Psoas muscle (tissue), 8 donors: Measurements from ENCODE around the gene CD200R1L. TPM values are rescaled to one million over a fixed set of nuclear protein-coding genes. Genes with fewer than 3 reads are reported as not detected.

ENCODE experiments used
- ATAC-seq, 4 donors: fragments of 200-7000 bp; cut with Tn5 transposase; one replicate each; pipeline ENCODE4 v1.9.1; 2020; ENCODE audit warnings: moderate library complexity in 3 of 4, mild to moderate bottlenecking in 2 of 4
- DNase-seq, 2 donors: peaks; one replicate each; pipeline ENCODE4 v3.0.0-alpha.2; 2020
- H3K27ac ChIP-seq: fragments of 200-600 bp; one replicate; pipeline ENCODE4 v1.8.0; 2022
- H3K27me3 ChIP-seq, 3 donors: fragments of 200-600 bp in 1 of 3; one replicate each; pipeline versions ENCODE4 v1.6.1 to v1.8.0; 2013 to 2022; ENCODE audit warnings: low read length in 2 of 3, mild to moderate bottlenecking in 2 of 3, moderate library complexity in 1 of 3; ENCODE audit not compliant: insufficient read depth in 3 of 3
- H3K36me3 ChIP-seq, 2 donors: fragments of 200-600 bp in 1 of 2; one replicate each; pipeline versions ENCODE4 v1.6.1 to v1.8.0; 2013 to 2022; ENCODE audit warnings: low read depth in 1 of 2, mild to moderate bottlenecking in 1 of 2, moderate library complexity in 1 of 2; ENCODE audit not compliant: insufficient read depth in 1 of 2
- H3K4me1 ChIP-seq: fragments of 200-600 bp; one replicate; pipeline ENCODE4 v1.8.0; 2022
- H3K4me3 ChIP-seq: fragments of 200-600 bp; one replicate; pipeline ENCODE4 v1.8.0; 2022; ENCODE audit warnings: mild to moderate bottlenecking
- H3K9me3 ChIP-seq: fragments of 200-600 bp; one replicate; pipeline ENCODE4 v1.8.0; 2022
- WGBS, 3 donors: extraction: QIAGEN DNeasy Blood & Tissue Kit; methylation state at CpG; one replicate each; pipeline versions ENCODE4 v1.1.6 to v1.1.7; 2013; 5-methylcytosine and 5-hydroxymethylcytosine counted together
- intact Hi-C, 2 donors: fragments of 100-400 bp; cut with DNase I; formaldehyde crosslinking; loops; one replicate each; pipeline versions ENCODE4 v1.11.0 to v1.14.2; 2022
- polyA plus RNA-seq, 3 donors: library from polyadenylated mRNA; stranded (reverse); fragments of 200-250 nt; gene quantifications; one replicate each; pipeline ENCODE4 v1.2.3, GENCODE V29; 2013
- total RNA-seq, 4 donors: library from RNA; stranded (reverse); fragmentation: NEBNext Ultra II Directional in 2 of 4; extraction: Animal tissue kit (Norgen Biotek cat#: 25700) in 2 of 4; gene quantifications; one replicate each; pipeline versions ENCODE4 v1.2.1 to v1.2.4, GENCODE V29; 2021 to 2023
- TF ChIP-seq, protein P1 (sequence below): fragments of 200-600 bp; IDR thresholded peaks from one replicate; pipeline ENCODE4 v1.8.0; 2022; ENCODE audit warnings: antibody characterized with exemption
- donor health status: healthy with polysubstance abuse.
- donor health status: DM: no; HTN: no; CAD: no; lungs with moderate emphysema.
- donor health status: Bipolar disorder and iron deficiency.
- donor health status: healthy.
- donor health status: DM: yes; HTN: yes; CAD: no.
- donor health status: DM: no; HTN: no; CAD: no.
- donor health status: DM: no; HTN: no; CAD: no.
- donor health status: DM: yes; HTN: yes; CAD: no.

CD200R1L gene
- total and polyA plus RNA-seq, 7 donors: not detected

DNA sequence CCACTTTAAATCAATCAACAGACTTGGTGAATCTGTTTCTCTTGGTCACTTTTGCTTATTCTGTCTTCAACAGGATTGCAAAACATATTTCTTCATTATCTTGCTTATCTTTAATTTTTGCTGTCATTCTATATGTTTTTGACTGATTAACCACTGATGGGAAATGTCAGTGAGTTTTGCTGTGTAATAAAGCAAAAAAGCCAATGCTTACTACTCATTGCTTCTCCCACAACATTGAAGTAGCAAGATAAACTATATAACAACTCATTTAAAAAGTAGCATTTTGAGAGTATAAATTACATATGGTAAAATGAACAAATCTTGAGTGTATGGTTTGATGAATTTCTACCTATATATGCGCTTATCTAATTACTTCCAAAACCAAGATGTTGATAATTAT is 892 bp downstream of the CD200R1L start:
- Histone ChIP-seq H3K4me3 (no peak overlapping the region), H3K36me3 (no peaks in the 10 kb centered on the region), H3K9me3 (no peaks in the 10 kb centered on the region), H3K4me1 (no peaks in the 10 kb centered on the region), H3K27ac (no peak overlapping the region), H3K27me3 (no peaks in the 10 kb centered on the region)
- WGBS, 3 donors: 86 to 91% (median 91%) methylated on average over 1 of the region's 1 CpG
- intact Hi-C loops: no loop called here
- DNase-seq (no peak), ATAC-seq (no peak)
- TF ChIP-seq, protein P1, sequence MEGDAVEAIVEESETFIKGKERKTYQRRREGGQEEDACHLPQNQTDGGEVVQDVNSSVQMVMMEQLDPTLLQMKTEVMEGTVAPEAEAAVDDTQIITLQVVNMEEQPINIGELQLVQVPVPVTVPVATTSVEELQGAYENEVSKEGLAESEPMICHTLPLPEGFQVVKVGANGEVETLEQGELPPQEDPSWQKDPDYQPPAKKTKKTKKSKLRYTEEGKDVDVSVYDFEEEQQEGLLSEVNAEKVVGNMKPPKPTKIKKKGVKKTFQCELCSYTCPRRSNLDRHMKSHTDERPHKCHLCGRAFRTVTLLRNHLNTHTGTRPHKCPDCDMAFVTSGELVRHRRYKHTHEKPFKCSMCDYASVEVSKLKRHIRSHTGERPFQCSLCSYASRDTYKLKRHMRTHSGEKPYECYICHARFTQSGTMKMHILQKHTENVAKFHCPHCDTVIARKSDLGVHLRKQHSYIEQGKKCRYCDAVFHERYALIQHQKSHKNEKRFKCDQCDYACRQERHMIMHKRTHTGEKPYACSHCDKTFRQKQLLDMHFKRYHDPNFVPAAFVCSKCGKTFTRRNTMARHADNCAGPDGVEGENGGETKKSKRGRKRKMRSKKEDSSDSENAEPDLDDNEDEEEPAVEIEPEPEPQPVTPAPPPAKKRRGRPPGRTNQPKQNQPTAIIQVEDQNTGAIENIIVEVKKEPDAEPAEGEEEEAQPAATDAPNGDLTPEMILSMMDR: no peak

DNA sequence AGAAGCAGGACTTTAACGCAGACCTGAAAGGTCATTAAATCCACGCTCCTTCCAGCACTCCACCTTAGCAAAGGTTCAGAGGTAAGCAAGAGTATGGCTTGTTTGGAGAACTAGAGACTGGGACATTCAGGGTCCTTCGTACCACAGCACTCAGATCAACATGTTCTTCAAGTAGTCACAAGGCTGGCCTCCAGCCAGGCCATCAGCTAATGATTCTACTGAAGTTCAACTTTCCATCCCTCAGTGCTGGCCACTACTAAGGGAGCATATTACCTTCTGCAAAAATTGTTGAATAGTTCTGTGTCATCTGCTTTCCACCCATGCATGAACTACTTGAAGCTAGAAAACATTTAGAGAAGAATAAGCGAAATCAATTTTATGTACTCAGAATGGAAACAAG is 17.6 kb downstream of the CD200R1L start:
- WGBS, 3 donors: 80 to 88% (median 88%) methylated on average over 4 of the region's 4 CpGs

DNA sequence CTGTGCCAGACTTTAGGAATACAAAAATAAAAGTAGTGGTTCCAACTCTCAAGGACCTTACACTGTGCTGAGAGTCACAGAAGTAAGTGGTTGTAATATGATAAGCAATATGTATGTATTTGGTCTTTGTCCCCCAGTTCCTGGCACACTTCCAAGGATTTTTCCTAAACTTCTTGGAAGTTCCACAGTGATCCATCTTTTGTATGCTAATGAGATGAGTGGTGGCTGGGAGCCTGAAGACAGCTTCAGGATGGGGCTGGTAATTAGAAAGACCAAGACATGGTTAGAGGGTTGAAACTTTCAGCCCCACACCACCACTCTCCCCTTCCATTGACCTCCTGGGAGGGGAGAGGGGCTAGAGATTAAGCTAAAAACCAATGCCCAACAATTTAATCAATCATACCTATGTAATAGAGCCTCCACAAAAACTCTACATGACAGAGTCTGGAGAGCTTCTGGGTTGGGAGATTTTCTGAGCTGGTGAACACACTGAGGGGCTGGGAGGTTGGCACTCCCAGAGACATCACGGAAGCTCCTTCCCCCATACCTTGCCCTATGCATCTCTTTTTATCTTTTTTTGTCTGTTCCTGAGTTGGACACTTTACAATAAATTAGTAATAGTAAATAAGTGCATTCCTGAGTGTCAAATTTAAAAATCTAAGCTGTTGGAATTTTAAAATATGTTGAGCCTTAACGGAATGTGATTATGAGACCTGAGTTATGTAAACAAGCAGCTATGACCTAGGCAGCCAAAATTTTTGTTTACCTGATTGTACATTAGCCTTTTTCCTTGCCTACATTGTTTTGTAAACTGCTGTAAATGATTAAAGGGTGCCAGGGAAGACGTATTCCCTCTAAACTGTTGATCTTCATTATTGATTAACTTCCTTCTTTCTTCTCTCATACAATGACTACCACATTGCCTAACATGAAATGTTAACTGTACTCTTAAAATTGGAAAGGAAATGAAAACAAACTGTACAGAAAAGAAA is 24.3 kb downstream of the CD200R1L start:
- intact Hi-C loops: no loop called here
- 72 to 79% (median 75%) methylated on average over 3 of the region's 3 CpGs for WGBS, 3 donors
- Histone ChIP-seq H3K9me3 (no peaks in the 10 kb centered on the region), H3K36me3 (no peaks in the 10 kb centered on the region), H3K27ac (no peak overlapping the region), H3K4me3 (no peak overlapping the region), H3K4me1 (no peaks in the 10 kb centered on the region), H3K27me3 (no peaks in the 10 kb centered on the region)
- ATAC-seq (no peak), DNase-seq (no peak)
- TF ChIP-seq, protein P1: no peak

More for the DNA sequence above, 17.6 kb downstream of the CD200R1L start:
- TF ChIP-seq, protein P1: no peak
- no peak overlapping the region for H3K4me3 ChIP-seq
- DNase-seq (no peak), ATAC-seq (no peak)
- intact Hi-C loops: no loop called here
- no peaks in the 10 kb centered on the region for H3K9me3 ChIP-seq
- H3K27me3 ChIP-seq: no peaks in the 10 kb centered on the region
- no peak overlapping the region for H3K27ac ChIP-seq
- no peaks in the 10 kb centered on the region for H3K4me1 ChIP-seq
- no peaks in the 10 kb centered on the region for H3K36me3 ChIP-seq

DNA sequence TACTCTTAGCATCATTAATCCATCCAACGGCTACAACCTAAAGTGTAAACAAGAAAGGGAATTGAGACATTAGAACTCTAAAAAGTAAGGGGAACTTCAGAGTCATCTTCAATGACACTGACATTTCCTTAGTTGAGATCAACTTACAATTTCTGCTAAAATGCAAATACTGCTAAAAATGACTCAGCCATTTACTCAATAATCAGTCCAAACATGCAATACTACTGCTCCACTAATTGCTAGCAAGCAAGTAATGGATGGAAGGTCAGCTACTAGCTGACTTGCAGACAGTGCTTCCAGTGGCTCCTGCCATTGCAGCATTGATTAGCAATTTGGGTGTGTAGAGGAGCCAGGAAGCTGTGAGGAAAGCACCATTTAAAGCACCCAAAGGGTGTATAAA is 28.4 kb downstream of the CD200R1L start:
- no peak for ATAC-seq
- DNase-seq: no peak
- Histone ChIP-seq H3K4me3 (no peak overlapping the region), H3K4me1 (no peaks in the 10 kb centered on the region), H3K9me3 (no peaks in the 10 kb centered on the region), H3K27ac (no peak overlapping the region), H3K36me3 (no peaks in the 10 kb centered on the region), H3K27me3 (no peaks in the 10 kb centered on the region)
- intact Hi-C loops: loop anchor here in 1 of 2 donors (5.0 kb wide), 1 partner anchor 176 kb away; the partner anchor contains the start of gene CCDC80
- TF ChIP-seq, protein P1: no peak
- 82 to 92% (median 83%) methylated on average over 1 of the region's 1 CpG for WGBS, 3 donors
